DMS114 treated with DMSO at 0.1 percent for 48 hours (cell line): ENCODE measurements around the gene NELFB.

Experiments used
- DNase-seq: peaks from one replicate; lab custom pipeline; 2025; ENCODE audit not compliant: unreplicated experiment; lab: John Stamatoyannopoulos, UW

NELFB gene

DNA sequence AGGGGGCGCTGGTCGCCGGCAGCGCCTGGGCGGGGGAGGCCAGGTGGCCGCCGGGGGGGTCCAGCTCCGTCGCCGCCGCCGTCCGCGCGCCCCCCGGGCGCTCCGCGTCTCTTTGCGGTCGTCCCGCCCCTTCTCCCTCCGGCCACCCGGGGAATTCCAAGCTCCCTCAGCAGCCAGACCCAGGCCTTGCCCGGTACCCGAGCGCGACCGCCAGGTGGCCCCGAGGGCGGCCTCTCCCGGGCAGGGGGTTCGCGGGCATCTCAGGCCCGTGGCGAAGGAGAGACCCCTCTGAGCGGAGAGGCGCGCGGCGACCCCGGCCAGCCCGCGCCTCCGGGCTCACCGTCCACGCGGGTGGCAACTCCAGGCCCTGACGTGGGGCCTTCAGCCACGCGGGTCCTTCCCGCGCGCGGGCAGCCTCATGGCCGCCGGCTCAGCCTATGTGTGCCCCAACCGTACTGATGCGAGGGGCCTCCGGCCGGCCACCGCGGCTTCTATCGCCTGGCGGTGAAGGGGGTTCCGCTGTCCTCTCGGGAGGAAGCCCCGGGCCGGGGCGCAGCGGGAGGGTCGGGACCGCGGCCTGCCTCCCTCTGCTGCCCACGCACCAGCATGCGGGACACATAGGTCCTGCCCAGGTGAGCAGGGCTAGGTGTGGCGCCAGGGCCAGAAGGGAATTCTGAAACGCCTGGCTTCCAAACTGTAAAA, 47.5 kb downstream of the NELFB start:
- DNase-seq: no peak

DNA sequence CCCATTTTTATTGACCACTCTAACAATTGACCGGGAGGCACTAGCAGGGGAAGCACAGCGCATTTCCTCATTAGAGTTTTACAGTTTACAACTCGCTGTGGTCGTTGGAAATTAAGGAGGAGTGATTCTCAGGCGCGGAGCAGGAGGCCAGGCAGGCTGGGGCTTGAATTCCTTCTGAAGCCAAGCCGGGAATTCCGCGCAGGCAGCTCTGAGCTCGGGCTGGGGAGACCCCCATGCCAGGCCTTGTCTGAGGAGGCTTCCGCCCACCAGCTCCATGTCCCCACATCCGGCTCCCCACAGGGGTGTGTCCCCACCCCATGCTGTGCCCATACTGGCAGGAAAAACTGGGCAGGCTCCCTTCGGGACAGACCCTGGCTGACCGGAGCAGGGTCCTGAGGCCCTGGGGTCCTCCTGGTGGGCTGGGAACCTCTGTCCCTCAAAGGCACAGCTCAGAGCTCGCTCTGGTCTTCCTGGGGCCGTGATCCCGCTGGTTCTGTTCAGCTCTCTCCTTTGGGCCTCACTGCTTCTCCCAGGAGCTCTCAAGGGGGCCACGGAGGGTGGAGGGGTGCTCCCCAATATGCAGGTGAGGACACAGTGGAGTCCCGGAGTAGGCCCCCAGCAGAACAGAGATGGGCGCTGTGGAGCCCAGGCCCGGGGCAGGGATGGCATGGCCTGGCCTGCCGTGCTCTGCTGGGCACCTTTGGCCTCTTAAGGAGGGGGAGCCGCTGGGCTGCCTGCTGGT, 48.2 kb downstream of the NELFB start:
- DNase-seq: no peak

DNA sequence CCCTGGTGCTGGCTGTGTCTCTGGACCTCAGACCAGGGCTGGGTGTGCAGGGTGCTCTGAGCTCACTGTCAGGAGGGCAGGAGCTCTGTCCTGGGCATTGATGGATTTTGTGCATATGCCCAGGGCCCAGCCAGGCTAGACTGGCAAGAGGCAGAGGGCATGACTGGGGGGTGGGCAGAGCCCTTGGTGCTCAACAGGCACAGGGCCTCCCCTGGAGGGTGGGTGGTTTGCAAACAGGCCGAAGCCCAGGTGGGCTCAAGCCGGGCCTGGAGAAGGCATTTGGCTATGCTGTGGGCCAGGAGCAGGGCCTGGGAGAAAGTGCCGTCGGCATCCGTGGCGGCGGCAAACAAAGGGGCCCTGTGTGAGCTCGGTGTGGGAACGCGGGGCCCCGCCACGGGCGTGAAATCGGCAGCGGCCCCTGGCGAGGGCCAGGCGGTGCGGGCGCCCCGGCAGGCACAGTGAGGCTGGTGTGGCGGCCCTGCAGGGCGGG, 48.8 kb downstream of the NELFB start:
- DNase-seq: no peak

DNA sequence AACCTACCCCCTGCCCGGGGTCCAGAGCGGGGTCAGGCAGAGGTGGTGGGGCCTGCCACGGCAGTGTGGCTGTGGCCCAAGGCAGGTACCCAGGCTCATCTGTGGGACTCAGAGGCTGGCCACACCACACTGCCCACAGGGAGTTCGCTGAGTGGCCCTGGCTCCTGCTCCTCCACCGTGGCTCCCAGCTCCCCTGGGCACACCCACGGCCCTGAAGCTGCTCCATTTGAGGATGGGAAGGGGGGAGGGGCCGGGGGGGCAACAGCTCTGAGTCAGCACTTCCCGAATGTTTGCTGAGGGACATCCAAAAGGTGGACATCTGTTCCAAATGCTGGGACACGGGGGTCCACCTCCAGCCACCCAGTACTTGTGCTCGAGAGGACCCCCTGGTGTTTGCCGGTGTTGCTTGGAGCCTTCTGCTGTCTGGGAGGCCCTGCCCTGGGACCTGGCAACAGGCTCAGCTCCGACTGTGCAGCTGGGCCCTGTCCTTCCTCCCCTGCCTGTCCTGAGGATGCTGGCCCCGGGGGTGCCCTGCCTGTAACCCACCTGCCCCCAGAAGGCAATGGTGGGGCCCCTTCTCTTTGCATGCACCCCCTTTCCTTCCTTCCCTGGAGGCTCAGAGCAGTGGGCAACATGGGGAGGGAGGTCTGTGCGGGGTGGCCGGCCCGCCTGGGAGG, 49.4 kb downstream of the NELFB start:
- DNase-seq: no peak

DNA sequence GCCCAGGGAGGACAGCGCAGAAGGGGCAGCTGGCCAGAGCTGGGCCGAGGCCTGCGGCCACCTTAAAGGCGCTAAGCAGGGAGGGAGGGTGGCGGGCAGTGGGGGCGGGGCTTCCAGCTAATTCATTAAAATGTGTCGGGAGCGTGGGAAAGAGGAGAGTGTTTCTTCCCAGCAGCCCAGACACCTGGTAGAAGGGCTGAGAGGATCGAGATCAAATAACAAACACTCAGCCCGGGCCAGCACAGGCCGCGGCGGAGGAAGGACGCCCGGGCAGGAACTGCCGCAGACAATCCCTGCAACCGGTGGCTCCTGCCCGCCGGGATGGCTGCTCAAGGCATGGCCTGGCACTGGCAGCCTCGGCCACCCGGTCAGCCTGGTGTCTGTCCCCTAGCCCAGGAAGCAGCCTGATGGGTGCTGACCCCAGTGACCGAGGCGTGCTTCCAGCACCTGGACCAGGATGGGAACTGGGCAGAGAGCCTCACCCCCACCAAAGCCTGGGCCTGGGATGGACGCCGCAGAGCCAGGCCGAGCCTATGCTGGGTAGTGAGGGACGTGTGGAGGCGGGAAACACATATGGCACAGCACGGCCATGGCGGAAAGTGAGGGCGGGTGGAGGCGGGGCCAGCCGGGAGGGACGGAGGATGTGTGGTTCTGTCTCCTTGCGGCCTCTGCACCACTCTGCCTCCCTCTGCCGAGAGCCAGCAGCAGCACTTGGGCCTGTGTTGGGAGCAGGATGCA, 50.1 kb downstream of the NELFB start:
- DNase-seq: no peak

DNA sequence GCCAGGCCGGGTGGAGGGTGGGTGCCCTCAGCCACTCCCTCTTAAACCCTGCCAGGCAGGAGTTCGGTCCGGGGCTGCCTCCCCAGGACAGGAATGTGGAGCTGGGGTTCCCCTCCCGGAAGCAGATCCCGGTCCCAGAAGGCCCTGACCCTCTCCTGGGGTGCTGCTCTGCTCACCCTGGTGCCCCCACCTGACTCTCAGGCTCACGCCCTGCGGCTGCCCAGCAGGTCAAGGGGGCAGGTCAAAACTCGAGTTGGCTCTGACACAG, 50.6 kb downstream of the NELFB start:
- no peak for DNase-seq

DNA sequence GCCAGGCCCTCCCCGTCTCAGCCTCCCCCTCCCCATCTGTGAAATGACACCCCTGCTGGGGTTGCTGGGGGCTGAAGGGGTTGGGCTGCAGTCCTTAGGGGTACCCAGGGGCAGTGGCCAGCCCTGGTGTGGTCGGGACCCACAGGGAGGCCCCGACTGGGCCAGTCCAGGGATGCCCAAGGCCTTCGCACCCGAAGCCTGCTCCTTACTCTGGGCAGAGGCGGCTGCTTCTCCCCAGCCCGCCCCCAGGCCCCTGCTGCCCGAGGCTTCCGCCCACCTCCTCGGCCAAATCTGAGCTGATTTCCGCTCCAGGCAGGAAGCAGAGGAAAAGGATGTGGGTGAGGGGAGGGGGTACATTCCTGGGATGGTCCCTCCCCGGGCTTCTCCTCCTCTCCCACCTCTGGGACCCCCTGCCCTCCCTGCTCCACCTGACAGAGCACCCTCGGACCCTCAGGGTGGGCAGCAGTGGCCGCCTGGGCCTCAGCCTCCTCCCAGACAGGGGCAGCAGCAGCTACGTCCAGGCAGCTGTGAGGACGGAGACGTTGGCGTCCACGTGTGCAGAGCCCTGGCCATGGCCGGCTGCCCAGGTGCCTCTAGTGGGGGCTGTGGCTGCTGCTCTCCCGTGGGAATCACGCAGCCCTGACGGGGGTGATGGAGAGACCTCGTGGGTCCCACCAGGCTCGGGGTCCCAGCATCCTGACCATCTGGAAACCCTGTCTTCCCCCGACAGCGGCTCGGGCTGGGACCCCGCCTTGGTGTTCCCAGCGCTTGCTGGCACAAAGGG, 51.1 kb downstream of the NELFB start:
- no peak for DNase-seq

DNA sequence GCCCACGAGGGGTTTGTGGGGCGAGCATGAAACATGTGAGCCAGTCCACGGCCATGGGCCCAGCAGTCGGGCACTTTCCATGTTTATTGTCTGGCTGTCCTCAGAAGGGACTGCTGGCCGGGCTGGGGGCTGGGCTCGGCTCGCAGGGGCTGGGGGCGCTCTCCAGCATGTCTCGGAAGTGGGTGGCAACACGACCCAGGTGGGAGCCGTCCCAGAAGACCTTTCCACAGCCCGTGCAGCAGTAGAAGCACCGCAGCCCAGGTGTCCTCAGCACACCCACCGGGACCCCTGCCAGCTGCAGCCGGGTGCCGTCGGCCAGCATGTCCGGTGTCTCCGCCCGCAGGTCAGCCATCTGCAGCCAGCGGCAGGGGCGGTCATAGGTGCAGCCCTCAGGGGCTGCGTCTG, 51.7 kb downstream of the NELFB start:
- no peak for DNase-seq

DNA sequence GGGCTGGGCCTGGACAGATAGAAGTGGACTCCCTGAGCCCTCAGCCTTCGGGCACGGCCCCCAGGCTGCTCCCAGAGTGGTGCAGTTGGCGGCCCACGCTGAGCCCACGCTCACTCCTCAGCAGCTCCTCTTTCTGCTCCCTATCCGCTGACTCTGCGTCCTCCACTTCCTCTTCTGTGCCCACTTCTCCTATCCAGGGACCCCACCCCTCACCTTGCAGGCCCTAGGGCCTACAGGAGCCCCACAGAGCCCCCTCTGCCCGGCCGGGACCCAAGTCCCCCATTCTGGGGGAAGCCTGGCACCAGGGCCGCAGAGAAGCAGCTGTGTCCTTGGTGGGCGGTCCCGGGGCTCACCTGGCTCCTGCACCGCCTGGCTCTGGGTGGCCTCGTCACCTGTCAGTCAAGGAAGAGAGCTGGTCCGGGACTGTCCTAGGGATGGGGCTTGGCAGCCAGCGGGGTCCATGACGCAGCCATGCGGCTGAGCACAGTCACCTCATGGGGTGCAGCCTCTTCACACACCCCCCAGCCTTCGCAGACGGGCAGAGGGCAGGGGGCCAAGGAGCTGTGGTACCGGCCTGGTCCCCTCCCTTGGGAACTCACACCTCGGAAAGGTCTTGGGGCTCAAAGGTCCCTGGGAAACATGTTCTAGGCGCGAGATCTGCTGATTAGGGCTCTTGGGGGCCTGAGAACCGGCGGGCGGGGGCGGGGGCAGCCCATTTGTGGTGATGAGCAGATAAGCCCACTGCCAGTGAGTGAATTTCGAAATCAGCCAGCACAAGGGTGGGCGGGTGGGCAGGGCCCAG, 52.3 kb downstream of the NELFB start:
- DNase-seq: no peak

DNA sequence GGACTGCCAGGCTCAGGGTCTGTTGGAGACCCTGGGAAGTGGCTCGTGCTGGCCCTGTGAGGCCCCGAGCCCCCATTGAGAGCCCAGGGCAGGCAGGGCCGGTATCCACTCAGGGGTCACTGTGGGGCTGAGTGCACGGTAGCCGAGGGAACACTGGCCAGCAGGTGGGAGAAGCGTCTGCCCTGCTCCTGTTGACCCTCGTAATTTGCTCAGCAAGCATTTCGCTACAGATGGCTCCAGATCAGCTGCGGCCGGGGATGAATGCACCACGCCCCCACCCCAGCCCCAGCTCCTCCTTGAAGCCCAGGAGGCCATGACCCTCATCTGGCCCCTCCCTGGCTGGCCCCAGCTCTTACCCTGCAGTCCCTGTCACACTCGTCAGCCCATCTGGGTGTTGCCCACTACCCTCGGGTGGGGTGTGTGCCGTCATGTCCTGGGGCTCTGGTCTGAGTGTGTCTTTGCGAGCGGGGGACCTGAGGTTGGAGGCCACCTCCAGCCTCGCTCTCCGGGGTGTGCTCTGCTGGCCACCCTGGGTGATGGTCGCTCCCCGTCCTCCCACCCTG, 53.0 kb downstream of the NELFB start:
- DNase-seq: no peak

DNA sequence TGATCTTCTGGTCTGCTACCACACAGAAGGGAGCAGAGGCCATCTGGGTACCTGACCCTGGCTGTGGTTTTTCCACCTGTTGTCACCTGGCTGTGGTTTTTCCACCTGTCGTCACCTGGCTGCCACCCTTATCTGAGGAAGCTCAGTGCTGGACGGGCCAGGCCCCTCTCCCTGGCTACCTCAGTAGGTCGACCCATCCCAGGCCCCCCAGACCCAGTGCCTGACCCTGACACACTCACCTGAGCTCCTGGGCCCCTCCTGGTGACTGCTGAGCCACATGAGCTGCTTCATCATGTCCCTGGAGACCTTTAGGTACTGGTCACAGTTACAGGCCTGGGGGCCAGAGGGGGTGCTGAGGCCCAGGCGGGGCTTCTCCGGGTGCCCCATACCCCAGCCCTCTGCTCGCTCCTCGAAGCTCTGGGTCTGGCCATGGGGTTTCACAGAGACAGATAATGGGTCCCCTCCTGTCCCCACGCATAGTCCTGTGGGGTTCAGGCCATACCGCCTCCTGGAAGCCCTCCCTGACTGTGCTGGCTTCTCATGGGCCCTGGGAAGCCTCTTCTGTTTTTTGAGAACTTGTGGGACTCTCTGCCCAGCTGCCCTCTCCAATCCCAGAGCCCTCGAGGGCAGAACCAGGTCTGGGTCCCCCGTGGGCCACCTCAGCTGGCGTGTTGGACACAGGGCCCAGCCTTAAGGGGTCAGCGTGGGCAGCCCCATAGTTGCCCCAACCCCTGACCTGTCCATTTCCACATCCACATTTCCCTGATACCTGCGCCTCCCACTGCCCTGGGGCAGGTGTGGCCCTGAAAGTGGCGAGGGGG, 54.5 kb downstream of the NELFB start:
- DNase-seq: no peak

DNA sequence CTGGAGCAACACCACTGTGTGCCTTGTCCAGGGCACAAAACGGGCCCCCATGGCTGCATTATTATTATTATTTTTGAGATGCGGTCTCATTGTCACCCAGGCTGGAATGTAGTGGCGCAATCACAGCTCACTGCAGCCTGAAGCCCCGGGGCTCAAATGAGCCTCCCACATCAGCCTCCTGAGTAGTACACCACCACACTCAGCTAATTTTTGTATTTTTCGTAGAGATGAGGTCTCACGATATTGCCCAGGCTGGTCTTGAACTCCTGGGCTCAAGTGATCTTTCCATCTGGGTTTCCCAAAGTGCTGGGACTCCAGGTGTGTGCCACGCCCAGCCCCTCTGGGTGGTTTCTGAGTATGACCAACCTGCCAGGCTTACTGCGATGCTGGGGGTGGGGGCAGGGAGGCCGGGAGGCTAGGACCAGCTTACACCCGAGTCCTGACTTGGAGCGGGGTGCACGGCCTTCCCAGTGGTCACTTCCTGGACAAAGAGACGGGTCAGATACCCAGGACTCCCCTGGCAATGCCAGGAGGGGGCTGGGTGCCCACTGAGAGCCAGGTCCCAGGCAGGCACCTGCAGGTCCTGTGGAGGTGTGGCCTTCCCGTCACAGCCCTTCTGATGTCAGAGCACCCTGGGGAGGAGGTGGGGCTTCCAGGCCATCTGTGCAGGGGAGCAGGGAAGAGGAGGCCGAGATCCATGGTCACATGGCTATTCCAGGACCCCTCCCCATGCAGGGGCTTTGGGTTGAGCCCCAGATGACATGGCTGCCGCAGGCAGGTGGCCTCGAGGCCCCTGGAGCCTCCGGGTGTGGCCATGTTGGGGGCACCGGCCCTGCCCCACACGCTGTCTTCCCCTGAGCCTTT, 55.3 kb downstream of the NELFB start:
- DNase-seq: no peak

DNA sequence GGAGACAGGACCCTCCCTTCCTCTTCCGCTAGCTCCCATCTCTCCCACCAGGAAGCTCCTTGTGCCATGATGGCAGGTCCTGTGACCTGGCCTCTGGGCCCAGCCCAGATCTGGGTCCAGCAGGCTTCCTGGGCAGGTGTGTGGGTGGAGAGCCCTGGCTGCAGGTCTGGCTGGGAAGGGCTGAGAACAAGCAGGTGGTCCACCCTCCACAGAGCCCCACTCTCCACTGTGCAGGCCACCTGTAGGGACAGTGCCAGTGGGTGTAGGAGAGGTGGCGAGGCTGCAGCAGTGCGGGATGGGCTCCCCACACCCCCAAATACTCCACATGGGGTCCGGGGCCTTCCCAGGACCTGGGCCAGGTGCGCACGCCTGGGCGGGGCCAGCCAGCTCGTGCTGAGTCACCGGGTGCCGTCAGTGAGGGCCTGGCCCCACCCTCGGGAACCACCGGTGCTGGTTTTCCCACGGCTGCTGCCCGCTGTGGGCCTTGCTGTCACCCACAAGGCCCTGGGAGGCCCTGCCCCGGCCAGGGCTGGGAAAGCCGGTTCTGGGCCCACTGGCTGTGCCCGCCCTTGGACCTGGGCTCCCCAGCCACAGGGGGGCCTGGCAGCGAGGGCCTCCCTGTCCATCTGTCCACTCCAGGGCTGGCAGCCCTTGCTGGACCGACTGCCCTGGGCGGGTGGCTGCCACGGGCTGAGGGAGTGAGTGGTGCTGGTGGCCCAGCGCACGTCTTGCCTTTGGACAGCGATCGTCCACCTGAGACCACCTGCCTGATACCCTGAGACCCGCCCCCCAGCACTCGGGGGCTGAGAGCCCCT, 56.3 kb downstream of the NELFB start:
- DNase-seq: no peak

DNA sequence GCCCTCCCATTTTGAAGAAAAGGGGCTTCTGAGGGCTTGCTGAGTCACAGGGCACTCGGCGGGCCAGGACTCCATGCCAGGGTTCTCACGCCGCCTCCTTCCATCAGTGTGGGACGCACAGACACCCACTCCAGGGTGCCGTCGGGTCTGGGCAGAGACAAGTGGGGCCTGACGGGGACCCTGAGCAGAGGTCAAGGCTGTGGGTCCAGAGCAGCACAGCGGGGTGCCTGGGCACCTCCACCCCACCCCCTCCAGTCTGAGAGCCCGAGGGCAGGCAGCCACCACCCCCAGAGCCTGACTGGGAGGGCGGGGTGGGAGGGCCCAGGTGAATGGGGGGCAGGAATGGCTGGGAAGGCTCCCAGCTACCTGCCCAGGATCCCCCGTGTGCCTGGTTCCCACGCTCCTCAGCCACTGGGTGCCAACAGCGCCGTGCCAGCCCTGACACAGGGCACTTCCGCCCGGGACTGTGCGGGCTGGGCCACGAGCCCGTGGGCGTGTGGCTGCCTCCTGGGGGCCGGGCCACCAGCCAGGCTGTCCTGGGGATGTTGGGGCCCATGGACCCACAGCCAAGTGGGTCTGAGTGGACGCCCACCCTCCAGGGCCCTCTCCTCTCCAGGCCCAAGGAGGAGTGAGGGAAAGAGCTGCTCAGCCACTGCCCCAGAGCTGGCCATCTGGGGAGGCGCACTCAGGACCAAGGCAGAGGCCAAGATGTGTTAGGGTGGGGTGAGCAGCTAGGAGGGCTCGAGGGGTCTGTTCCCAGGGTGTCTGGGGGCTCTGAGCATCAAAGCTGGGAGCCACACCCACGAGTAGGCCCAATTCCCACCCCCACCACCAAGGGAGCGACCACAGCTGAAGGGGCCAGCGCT, 57.1 kb downstream of the NELFB start:
- no peak for DNase-seq

DNA sequence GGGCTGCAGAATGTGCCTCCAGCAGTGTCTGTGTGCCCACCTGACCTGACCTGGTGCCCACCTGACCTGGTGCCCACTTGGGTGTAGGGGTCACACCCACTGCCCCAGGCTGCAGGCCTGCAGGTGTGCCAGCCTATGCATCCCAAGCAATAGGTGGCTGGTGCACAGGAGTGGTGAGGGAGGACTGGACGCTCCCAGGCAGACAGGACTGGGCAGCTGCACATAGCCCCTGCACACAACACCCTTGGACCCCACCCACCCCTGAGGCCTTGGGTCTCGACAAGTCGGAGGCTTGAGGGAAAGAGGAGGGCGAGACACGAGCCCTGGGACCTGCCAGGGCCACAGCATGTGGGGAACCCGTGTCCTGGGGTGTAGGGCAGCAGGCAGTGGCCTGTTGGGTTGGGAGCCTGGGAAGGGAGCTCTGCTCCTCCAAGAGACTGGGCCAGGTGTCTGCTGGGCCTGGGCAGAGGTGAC, 57.8 kb downstream of the NELFB start:
- DNase-seq: no peak

DNA sequence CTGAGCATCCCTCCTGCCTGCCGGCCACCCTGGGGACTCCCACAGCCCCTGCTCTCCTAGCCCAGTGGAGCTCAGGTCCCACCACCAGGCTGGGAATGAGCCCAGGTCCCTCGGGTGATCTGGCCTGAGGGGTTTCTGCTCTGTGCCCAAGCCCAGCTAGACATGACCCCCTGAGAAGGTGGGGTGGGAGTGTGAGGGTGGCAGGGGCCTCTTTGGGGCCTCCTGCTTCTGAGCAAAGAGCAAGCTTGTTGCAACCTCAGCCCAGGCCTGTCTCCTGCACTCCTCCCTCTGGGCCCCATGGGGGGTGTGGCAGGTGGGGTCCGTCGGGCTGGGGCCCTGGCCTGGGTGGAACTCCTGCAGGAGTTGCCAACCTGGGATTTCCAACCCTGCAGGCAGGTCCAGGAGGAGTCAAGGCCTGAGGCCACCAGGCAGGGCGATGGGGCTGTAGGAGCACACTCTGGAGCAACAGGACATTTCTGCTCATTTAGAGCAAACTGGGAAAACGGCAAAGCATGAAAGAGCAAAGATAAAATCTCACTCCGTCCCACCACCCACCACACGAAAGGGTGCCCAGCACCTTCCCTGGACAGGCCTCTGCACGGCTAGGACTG, 58.3 kb downstream of the NELFB start:
- DNase-seq: no peak
